ENCODE results near the gene ACSF3. TPM values are rescaled to one million over a fixed set of nuclear protein-coding genes. Genes with fewer than 3 reads are reported as not detected.
"Not testable (repeated sequence)": the region's sequence is repeated elsewhere in the genome, so short reads cannot be mapped to it uniquely, and the experiment has no call there.

The ACSF3 gene
- total RNA-seq, 2 experiments from 2014 or later: 39.7 to 41.7 TPM

DNA sequence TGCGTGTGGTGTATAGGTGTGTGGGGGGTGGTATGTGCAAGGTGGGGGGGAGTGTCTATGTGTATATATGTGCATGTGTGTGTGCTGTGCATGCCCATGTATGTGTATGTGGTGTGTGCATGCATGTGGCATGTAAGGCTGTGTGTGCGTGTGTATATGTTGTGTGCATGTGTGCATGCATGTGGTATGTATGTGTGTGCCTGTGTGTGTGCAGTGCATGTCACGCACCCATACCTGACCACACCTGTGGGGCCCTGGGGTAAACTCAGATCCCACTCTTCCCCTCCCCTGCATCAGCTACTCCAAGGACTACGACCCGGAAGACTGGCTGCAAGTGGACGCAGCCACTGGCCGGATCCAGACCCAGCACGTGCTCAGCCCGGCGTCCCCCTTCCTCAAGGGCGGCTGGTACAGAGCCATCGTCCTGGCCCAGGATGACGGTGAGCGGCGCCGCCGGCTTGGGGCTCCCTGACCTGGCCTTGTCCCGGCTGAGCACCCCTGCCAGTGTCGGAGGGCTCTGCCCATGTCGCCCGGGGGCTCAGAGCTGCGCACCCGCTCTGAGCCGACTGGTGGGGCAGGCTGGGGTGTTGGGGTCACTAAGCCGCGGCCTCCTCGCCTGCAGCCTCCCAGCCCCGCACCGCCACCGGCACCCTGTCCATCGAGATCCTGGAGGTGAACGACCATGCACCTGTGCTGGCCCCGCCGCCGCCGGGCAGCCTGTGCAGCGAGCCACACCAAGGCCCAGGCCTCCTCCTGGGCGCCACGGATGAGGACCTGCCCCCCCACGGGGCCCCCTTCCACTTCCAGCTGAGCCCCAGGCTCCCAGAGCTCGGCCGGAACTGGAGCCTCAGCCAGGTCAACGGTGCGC is 97.6 kb downstream of the ACSF3 start:
- Mint-ChIP-seq H3K4me1 (no peaks in the 10 kb centered on the region), H3K9me3 (ENCODE audit: low read depth) (no peaks in the 10 kb centered on the region), H3K27me3 (no peaks in the 10 kb centered on the region), H3K36me3 (ENCODE audit: low read depth) (no peaks in the 10 kb centered on the region), H3K27ac (no peak overlapping the region), H3K4me3 (no peak overlapping the region)
- CTCF ChIA-PET: no interaction called here
- POLR2A ChIA-PET: no interaction called here
- intact Hi-C loops (cut with DNase I, micrococcal nuclease): loop anchor here in 1 of 2 experiments (5.0 kb wide), 1 partner anchor 316 kb away; the partner anchor contains the start of gene SPG7
- no peak for ATAC-seq
- DNase-seq: peak; percentile 19

DNA sequence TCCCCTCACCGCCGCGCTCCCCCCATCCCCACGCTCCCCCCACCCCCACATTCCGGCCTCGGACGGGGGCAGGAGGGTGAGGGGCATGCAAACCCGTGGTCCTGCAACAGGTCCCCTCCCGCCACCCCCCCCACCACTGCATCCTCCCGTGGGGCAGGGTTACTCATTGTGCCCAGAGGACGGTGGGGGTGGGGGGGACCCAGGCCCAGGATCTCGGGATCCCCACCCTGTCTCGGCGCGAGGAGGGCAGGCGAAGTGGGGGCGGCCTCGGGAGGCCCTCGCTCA is 98.2 kb downstream of the ACSF3 start:
- Mint-ChIP-seq H3K27ac (no peak overlapping the region), H3K27me3 (no peaks in the 10 kb centered on the region), H3K4me3 (no peak overlapping the region), H3K9me3 (ENCODE audit: low read depth) (no peaks in the 10 kb centered on the region), H3K4me1 (no peaks in the 10 kb centered on the region), H3K36me3 (ENCODE audit: low read depth) (no peaks in the 10 kb centered on the region)
- no peak for ATAC-seq
- ChIA-PET POLR2A (no interaction called here), CTCF (no interaction called here)
- intact Hi-C loops (cut with DNase I, micrococcal nuclease): loop anchor here in 1 of 2 experiments (1.0 to 5.0 kb wide), 8 partner anchors 21 to 740 kb away; partner anchors contain the start of genes CDH15, SPG7 and ZNF778
- no peak for DNase-seq

DNA sequence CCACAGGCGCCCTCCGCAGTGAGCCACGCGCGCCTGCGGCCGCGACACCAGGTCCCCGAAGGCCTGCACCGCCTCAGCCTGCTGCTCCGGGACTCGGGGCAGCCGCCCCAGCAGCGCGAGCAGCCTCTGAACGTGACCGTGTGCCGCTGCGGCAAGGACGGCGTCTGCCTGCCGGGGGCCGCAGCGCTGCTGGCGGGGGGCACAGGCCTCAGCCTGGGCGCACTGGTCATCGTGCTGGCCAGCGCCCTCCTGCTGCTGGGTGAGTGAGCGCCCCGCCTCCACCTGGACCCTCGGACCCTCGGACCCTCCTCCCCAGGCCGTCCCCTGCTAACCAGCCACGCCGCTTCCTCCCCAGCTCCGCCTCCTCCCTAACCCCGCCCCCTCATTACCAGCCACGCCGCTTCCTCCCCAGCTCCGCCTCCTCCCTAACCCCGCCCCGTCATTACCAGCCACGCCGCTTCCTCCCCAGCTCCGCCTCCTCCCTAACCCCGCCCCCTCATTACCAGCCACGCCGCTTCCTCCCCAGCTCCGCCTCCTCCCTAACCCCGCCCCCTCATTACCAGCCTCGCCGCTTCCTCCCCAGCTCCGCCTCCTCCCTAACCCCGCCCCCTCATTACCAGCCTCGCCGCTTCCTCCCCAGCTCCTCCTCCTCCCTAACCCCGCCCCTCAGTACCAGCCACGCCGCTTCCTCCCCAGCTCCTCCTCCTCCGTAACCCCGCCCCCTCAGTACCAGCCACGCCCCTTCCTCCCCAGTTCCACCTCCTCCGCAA is 98.7 kb downstream of the ACSF3 start:
- not testable (repeated sequence) for H3K4me3 Mint-ChIP-seq; H3K4me1 Mint-ChIP-seq; H3K27me3 Mint-ChIP-seq; H3K27ac Mint-ChIP-seq; H3K36me3 Mint-ChIP-seq (ENCODE audit: low read depth); H3K9me3 Mint-ChIP-seq (ENCODE audit: low read depth)
- ChIA-PET POLR2A (interaction anchor here (0.6 to 1.4 kb wide), 6 partner anchors 9 to 1324 kb away, joined by 3 to 5 read pairs (median 4); partner anchors contain the start of genes APRT, CDH15, GALNS and TRAPPC2L), CTCF (interaction anchor here (0.6 to 1.0 kb wide), 4 partner anchors 22 to 336 kb away, joined by 3 to 5 read pairs (median 4); partner anchors contain the start of genes GALNS and TRAPPC2L)
- peak; percentile 52 for ATAC-seq
- DNase-seq: peak; percentile 94
- intact Hi-C loops (cut with DNase I, micrococcal nuclease): loop anchor here in 1 of 2 experiments (1.0 to 5.0 kb wide), 8 partner anchors 21 to 740 kb away; partner anchors contain the start of genes CDH15, SPG7 and ZNF778

DNA sequence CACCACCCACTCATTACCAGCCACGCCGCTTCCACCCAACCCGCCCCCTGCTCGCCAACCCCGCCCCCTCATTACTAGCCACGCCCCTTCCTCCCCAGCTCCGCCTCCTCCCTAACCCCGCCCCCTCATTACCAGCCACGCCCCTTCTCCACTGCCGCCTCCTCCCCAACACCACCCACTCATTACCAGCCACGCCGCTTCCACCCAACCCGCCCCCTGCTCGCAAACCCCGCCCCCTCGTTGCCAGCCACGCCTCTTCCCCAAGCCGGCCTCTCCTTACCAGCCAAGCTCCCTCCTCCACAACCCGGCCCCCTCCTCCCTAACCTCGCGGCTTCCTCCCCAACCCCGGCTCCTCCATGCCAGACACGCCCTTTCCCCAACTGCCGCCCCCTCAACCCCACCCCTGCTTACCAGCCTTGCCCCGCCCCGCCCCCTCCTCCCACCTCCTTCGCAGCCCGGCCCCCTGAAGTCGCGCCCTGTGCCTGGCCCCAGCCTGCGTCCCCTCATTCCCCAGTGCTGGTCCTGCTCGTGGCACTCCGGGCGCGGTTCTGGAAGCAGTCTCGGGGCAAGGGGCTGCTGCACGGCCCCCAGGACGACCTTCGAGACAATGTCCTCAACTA is 99.4 kb downstream of the ACSF3 start:
- ATAC-seq (peak; percentile 78), DNase-seq (no peak)
- Mint-ChIP-seq H3K4me3 (no peak overlapping the region), H3K9me3 (ENCODE audit: low read depth) (no peaks in the 10 kb centered on the region), H3K27me3 (no peaks in the 10 kb centered on the region), H3K4me1 (no peaks in the 10 kb centered on the region), H3K27ac (no peak overlapping the region), H3K36me3 (ENCODE audit: low read depth) (no peaks in the 10 kb centered on the region)
- CTCF ChIA-PET: interaction anchor here (0.6 to 1.0 kb wide), 4 partner anchors 22 to 336 kb away, joined by 3 to 5 read pairs (median 4); partner anchors contain the start of genes GALNS and TRAPPC2L
- POLR2A ChIA-PET: interaction anchor here (0.9 to 1.4 kb wide), 4 partner anchors 9 to 381 kb away, joined by 3 to 5 read pairs (median 4); partner anchors contain the start of genes APRT, GALNS and TRAPPC2L
- intact Hi-C loops (cut with DNase I, micrococcal nuclease): loop anchor here (1.0 to 5.0 kb wide), 12 partner anchors 8 to 741 kb away; partner anchors contain the start of genes CDH15 (in 2 of the 2), CYBA (in 1 of the 2), SPG7 (in 1 of the 2) and TRAPPC2L (in 1 of the 2)

DNA sequence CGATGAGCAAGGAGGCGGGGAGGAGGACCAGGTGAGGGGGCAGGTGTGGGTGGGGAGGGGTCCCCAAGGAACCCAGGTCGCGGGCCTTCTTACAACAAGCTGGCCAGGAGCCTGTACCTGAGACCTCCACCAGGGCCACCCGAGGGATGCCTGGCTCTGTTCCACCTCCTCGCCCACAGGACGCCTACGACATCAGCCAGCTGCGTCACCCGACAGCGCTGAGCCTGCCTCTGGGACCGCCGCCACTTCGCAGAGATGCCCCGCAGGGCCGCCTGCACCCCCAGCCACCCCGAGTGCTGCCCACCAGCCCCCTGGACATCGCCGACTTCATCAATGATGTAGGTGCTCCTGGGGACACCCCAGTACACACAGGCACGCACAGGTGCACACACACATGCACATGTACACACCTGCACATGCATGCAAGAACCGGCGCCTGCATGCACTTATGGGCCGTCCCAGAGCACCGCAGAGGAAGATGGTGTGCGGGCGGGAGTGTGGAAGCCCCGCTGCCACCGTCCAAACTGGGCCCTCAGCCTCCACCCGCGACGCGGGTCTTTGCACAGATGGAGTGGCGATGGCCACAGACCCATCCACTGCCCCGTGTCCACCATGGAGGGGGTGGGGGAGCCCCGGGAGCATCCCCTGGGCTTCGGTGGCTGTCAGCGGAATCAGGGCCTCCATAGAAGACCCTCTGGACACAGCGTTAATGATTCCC is 100.1 kb downstream of the ACSF3 start:
- H3K27me3 Mint-ChIP-seq: no peaks in the 10 kb centered on the region
- H3K9me3 Mint-ChIP-seq (ENCODE audit: low read depth): no peaks in the 10 kb centered on the region
- no peak overlapping the region for H3K4me3 Mint-ChIP-seq
- H3K27ac Mint-ChIP-seq: no peak overlapping the region
- intact Hi-C loops (cut with DNase I, micrococcal nuclease): loop anchor here (1.0 to 5.0 kb wide), 10 partner anchors 8 to 681 kb away; partner anchors contain the start of genes CDH15 (in 1 of the 2), CYBA (in 1 of the 2), SPG7 (in 1 of the 2) and TRAPPC2L (in 1 of the 2)
- POLR2A ChIA-PET: interaction anchor here (0.5 to 1.4 kb wide), 2 partner anchors 8 to 786 kb away, joined by 3 to 4 read pairs; no protein-coding TSS in a partner anchor
- ATAC-seq (no peak), DNase-seq (peak; percentile 35)
- CTCF ChIA-PET: no interaction called here
- H3K4me1 Mint-ChIP-seq: no peaks in the 10 kb centered on the region
- H3K36me3 Mint-ChIP-seq (ENCODE audit: low read depth): no peaks in the 10 kb centered on the region

DNA sequence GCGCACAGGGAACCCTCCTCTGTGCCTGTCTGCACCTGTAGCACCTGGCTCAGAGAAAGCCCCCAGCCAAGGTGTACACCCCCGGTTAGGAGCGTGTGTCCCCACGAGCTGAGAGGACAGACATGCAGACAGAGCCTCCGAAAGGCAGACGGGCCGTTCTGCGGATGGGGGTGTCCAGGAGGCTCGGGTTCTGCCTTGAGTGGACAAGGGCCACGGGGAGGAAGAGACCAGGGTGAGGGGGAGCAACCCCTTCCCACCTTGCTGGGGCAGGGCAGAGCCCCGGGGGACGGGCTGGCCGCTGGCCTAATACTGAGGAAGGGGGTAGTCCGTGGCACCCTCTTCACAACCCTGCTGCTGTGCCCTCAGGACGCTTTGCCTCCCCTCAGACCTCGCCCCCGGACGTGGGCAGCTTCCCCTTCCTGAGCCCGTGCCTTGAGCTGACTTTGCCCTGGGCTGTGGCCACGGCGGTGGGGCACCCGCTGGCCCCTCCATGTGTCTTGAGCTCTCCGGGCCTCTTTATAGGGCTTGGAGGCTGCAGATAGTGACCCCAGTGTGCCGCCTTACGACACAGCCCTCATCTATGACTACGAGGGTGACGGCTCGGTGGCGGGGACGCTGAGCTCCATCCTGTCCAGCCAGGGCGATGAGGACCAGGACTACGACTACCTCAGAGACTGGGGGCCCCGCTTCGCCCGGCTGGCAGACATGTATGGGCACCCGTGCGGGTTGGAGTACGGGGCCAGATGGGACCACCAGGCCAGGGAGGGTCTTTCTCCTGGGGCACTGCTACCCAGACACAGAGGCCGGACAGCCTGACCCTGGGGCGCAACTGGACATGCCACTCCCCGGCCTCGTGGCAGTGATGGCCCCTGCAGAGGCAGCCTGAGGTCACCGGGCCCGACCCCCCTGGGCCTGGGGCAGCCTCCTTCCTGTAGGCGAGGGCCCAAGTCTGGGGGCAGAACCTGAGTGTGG is 101.0 kb downstream of the ACSF3 start:
- POLR2A ChIA-PET: no interaction called here
- no peak overlapping the region for H3K27ac Mint-ChIP-seq
- ATAC-seq (no peak), DNase-seq (peak; percentile 5)
- CTCF ChIA-PET: interaction anchor here (0.6 kb wide), 1 partner anchor 79 kb away, joined by 4 read pairs; no protein-coding TSS in a partner anchor
- H3K4me1 Mint-ChIP-seq: no peaks in the 10 kb centered on the region
- H3K27me3 Mint-ChIP-seq: no peaks in the 10 kb centered on the region
- intact Hi-C loops (cut with DNase I, micrococcal nuclease): loop anchor here in 1 of 2 experiments (5.0 kb wide), 1 partner anchor 313 kb away; the partner anchor contains the start of gene SPG7
- H3K9me3 Mint-ChIP-seq (ENCODE audit: low read depth): no peaks in the 10 kb centered on the region
- H3K36me3 Mint-ChIP-seq (ENCODE audit: low read depth): no peaks in the 10 kb centered on the region
- no peak overlapping the region for H3K4me3 Mint-ChIP-seq

DNA sequence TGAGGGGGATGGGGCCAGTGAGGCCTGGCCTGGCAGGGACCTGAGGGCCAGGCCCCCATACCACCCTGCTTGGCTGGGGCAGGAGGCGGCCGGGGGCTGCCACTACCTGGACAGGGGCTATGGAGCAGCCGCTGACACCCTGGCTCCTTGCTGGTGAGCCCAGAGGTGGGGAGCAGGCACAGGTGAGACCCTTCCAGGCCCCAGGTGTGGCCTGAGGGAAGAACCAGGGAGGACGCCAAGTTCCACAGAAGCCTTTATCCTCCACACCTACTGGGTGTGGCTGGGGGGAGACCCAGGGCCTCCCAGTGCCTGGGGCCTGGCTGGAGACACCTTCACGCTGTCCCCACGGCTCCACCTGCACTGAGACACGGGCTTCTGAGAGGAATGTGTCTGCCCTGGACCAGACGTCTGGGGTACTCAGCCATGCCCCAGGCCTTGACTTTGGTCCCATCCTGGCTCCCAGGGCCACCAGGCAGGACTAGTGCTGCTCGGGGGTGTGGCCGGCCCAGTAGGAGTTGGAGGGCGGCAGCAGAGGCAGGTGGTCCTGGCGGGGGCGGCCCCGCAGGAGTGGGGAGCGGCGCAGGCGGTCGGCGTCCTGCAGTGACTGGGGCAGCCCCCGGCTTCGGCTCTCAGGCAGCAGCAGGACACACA is 102.0 kb downstream of the ACSF3 start:
- ChIA-PET CTCF (no interaction called here), POLR2A (no interaction called here)
- ATAC-seq (no peak), DNase-seq (no peak)
- H3K36me3 Mint-ChIP-seq (ENCODE audit: low read depth): no peaks in the 10 kb centered on the region
- peaks cover 8% of the 10 kb centered on the region for H3K4me1 Mint-ChIP-seq
- H3K27ac Mint-ChIP-seq: no peak overlapping the region
- peaks cover 7% of the 10 kb centered on the region for H3K27me3 Mint-ChIP-seq
- H3K4me3 Mint-ChIP-seq: no peak overlapping the region
- intact Hi-C loops (cut with DNase I, micrococcal nuclease): no loop called here
- no peaks in the 10 kb centered on the region for H3K9me3 Mint-ChIP-seq (ENCODE audit: low read depth)

DNA sequence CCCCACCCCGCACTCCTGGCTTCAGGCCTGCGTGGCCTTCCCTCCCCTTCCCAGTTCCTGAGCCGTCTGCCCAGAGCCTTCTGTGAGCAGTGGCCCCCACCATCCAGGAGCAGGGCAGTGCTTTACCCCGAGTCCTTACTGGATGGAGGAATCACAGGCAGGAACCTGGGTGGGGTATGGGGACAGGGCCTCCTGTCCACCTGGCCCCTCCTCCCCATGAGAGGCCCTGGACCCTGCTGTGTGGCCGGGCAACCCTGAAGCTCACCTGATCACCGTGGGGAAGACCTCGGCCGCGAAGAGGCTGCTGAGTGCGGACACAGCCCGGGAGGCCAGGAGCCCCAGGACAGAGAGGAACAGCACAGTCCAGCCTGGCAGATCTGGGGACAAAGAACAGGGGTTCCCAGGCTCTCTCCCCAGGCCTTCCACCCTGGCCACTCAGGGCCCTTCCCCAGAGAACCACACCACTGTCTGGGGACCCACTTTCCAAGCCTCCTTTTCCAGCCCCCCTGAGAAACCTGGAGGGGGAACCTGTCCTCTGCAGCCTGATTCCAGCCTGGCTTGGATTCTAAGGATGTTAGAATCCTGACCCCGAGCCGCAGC is 103.5 kb downstream of the ACSF3 start:
- POLR2A ChIA-PET: no interaction called here
- Mint-ChIP-seq H3K36me3 (ENCODE audit: low read depth) (no peaks in the 10 kb centered on the region), H3K4me3 (no peak overlapping the region), H3K9me3 (ENCODE audit: low read depth) (no peaks in the 10 kb centered on the region), H3K27ac (no peak overlapping the region), H3K4me1 (peaks cover 10% of the 10 kb centered on the region), H3K27me3 (peaks cover 10% of the 10 kb centered on the region)
- ATAC-seq (no peak), DNase-seq (no peak)
- intact Hi-C loops (cut with DNase I, micrococcal nuclease): no loop called here
- CTCF ChIA-PET: no interaction called here

DNA sequence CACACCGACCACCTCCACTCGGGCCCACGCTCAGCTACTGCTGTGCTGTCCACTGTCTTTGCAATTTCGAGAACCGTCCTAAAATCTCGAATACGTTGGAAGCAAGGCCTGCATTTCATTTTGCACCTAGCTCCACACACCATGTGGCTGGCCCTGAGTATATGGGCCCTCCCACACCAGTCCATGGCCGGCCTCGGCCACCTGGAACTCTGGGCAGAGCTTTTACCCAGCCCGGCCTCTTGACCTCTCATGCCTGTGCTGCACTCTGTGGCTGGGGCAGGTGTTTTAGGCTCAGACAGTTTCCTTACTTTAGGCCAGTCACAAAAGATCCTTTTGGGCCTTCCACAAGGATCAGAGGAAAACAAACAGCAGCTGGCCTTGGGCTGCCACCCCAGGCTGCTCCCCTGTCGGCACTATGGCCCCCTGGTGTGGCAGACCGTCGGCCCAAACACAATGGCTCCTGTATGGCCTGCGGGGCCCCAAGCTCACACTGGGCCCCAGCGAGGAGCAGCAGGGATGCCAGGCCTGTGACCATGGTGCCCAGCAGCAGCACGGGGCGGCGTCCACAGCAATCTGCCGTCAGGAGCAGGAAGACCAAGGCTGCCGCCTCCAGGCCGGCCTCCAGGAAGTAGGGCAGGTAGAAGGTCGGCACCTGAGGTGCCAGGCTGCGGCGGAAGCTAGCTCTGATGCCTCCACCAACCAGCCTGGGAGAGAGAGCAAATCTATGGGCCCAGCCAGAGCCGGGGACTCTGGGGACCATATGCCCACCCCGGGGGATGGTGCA is 104.2 kb downstream of the ACSF3 start:
- no peak overlapping the region for H3K4me3 Mint-ChIP-seq
- peaks cover 13% of the 10 kb centered on the region for H3K4me1 Mint-ChIP-seq
- ATAC-seq (no peak), DNase-seq (no peak)
- intact Hi-C loops (cut with DNase I, micrococcal nuclease): no loop called here
- H3K27ac Mint-ChIP-seq: no peak overlapping the region
- no peaks in the 10 kb centered on the region for H3K9me3 Mint-ChIP-seq (ENCODE audit: low read depth)
- ChIA-PET POLR2A (no interaction called here), CTCF (no interaction called here)
- H3K36me3 Mint-ChIP-seq (ENCODE audit: low read depth): peaks cover 2% of the 10 kb centered on the region
- peaks cover 15% of the 10 kb centered on the region for H3K27me3 Mint-ChIP-seq

Measured in activated CD4-positive, alpha-beta T cell treated with anti-CD3 and anti-CD28 coated beads for 36 hours (primary cell).